ENCODE data around the gene PRG3.
A peak's percentile ranks its signal among the peaks of the same experiment; 100 is the strongest.
"Not testable (repeated sequence)": the region's sequence is repeated elsewhere in the genome, so short reads cannot be mapped to it uniquely, and the experiment has no call there.

PRG3 gene

GRCh38 chr11:57339328-57339727 is 41.6 kb downstream of the PRG3 start:
- no peak for DNase-seq (ENCODE audit: low read depth, low spot score)

DNA sequence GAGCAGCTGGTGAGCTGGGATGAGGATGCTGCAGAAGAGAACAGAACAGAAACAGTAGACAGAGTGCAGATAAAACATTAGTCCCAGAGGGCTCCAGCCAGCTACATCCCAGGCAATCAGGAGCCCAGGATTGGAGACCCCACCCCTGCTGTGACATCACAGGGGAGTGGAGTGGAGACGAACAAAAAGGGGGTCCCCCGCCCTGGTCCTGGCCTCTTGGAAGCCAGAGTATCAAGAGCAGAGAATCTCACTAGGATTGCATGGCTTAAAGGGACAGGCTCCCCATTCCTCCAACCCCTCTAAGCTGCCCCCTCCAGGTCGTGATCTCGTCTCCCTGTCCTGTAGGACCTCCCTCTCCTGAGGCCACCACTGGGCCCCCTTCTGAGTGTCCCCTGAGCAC is 42.8 kb downstream of the PRG3 start, which contains the start of gene P2RX3:
Gene P2RX3, plus strand, starts transcription at position 211 of the 400 bp plus-strand sequence. CDS start 199 bp downstream, outside the sequence.
- no peak for DNase-seq (ENCODE audit: low read depth, low spot score)

GRCh38 chr11:57336856-57337255 is 44.1 kb downstream of the PRG3 start:
- not testable (repeated sequence) for DNase-seq (ENCODE audit: low read depth, low spot score)

GRCh38 chr11:57336111-57336666 is 44.8 kb downstream of the PRG3 start:
- DNase-seq (ENCODE audit: low read depth, low spot score), result no peak

GRCh38 chr11:57335343-57336110 is 45.4 kb downstream of the PRG3 start, which contains the start of gene SSRP1:
SSRP1 (minus strand) TSS chr11:57335892; CDS start chr11:57335121, 771 bp downstream.
- DNase-seq (ENCODE audit: low read depth, low spot score), result peak; percentile 76

DNA sequence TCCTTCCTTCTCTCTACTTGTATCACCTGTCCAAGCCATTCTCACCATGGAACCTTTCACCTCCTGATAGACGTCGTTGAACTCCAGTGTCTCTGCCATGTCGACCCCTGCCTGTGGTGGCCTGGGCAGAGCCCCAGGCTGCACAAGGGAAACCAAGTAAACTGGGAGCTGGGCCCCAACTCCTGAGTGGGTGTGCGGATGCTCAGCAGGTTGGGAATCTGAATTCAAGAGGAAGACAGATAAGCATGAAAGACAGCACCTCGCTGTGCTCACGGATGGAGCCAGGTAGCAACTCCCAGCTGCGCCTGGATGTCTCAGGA is 46.0 kb downstream of the PRG3 start:
- DNase-seq (ENCODE audit: low read depth, low spot score), result no peak

DNA sequence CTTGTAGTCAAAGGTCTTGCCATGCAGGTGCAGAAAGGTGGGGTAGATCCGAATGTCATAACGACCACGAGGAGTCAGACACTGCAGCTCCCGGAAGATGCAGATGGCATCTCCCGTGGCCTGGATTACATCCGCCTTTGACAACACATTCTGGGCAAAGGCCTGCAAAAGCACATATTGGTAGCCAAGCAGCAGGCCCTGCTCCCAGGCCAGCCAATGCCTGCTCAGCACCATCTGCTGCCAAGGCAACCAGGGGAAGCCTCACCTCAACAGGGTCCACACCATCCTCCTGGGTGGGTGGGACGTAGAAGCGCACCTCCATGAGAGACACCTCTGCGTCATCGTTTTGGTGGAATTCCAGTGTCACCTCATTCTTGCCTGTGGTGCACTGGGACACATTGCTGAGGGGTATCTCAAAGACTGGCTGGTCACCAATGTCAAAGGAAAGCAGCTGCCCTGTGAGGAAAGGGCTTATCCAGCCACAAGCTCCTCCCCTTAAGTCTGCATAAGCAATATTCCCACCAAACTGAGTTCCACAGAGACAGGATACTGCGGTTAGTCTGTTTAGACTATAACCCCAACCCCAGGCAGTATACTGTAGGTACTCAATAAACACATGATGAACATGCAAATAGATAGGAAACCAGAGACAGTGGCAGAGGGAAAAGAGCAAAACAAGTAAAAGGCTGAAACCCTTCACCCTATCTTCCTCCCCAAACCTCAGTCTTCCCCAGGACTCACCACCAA is 48.1 kb downstream of the PRG3 start:
- DNase-seq (ENCODE audit: low read depth, low spot score), result no peak

GRCh38 chr11:57331720-57332119 is 49.2 kb downstream of the PRG3 start:
- DNase-seq (ENCODE audit: low read depth, low spot score), result no peak

DNA sequence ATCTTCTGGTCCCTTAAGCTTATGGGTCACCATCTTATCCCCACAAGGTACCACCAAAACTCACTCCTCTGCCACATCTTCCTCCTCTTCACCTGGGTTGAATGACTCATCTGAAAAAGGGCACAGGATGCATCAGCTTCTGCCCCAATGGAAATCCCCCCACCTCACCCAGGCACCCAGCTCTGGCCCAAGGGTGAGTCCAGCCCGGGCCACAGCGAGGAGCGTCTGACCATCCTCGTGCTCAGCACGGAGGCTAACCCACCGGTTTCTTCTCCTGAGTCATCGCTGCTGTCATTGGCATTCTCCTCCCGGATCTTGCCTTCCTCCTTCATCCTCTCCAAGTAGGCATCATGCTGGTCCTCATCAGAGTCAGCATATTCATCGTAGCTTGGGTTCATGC is 50.9 kb downstream of the PRG3 start:
- no peak for DNase-seq (ENCODE audit: low read depth, low spot score)

DNA sequence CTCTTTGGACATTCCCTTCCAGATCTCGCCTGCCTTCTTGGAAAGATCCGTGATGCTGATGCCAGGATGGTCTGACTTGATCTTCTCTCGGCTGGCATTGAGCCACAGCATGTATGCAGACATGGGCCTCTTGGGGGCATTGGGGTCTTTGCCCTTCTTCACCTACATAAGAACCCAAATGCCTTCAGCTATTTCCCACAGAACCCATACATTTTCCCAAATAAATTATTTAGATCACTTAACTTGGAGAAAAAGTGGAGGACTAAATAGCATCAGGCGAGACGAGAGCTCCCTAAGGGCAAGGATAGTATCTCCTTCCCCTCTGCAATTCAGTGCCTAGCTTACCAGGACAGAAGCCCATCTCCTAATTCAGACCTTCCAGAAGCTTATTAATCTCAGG is 53.2 kb downstream of the PRG3 start:
- no peak for DNase-seq (ENCODE audit: low read depth, low spot score)
